Trophoblast cell (in vitro differentiated cells and primary cell): ENCODE measurements around the gene RAD51B.
"Not testable (repeated sequence)": the region's sequence is repeated elsewhere in the genome, so short reads cannot be mapped to it uniquely, and the experiment has no call there.

Experiments
- DNase-seq, 2 donors: peaks; one replicate each; pipeline ENCODE4 v3.0.0-alpha.2; 2016
- H2AFZ ChIP-seq: 2 replicates; pipeline ENCODE4 v1.6.1; 2013; ENCODE audit warnings: low read length, moderate library complexity, mild to moderate bottlenecking; ENCODE audit not compliant: insufficient read depth, poor library complexity
- H2AK5ac ChIP-seq: 2 replicates; pipeline ENCODE4 v1.6.1; 2013; ENCODE audit warnings: mild to moderate bottlenecking, low read length
- H2BK120ac ChIP-seq: 2 replicates; pipeline ENCODE4 v1.6.1; 2013; ENCODE audit warnings: low read length, mild to moderate bottlenecking, moderate library complexity; ENCODE audit not compliant: insufficient read depth, poor library complexity
- H2BK12ac ChIP-seq: 2 replicates; pipeline ENCODE4 v1.6.1; 2013; ENCODE audit warnings: mild to moderate bottlenecking, low read length, moderate library complexity
- H2BK5ac ChIP-seq: 2 replicates; pipeline ENCODE4 v1.6.1; 2013; ENCODE audit warnings: low read length, low read depth, moderate library complexity, mild to moderate bottlenecking; ENCODE audit not compliant: poor library complexity
- H3K14ac ChIP-seq: 2 replicates; pipeline ENCODE4 v1.6.1; 2013; ENCODE audit warnings: mild to moderate bottlenecking, low read length
- H3K18ac ChIP-seq: 2 replicates; pipeline ENCODE4 v1.6.1; 2013; ENCODE audit warnings: mild to moderate bottlenecking, low read length
- H3K23ac ChIP-seq: 2 replicates; pipeline ENCODE4 v1.6.1; 2013; ENCODE audit warnings: low read length
- H3K27ac ChIP-seq: 2 replicates; pipeline ENCODE4 v1.5.1; 2013; ENCODE audit warnings: low read depth, mild to moderate bottlenecking, inconsistent platforms, low read length, moderate library complexity
- H3K27me3 ChIP-seq: 2 replicates; pipeline ENCODE4 v1.6.1; 2013; ENCODE audit warnings: inconsistent platforms, mild to moderate bottlenecking, low read length, moderate library complexity; ENCODE audit not compliant: insufficient read depth
- H3K36me3 ChIP-seq, 2 experiments: 1 replicate in 1 of 2; 2 replicates in 1 of 2; pipeline ENCODE4 v1.6.1; 2013; ENCODE audit warnings: low read length in 2 of 2, mild to moderate bottlenecking in 2 of 2, moderate library complexity in 1 of 2; ENCODE audit not compliant: insufficient read depth in 2 of 2, control insufficient read depth in 1 of 2
- H3K4ac ChIP-seq: 2 replicates; pipeline ENCODE4 v1.6.1; 2013; ENCODE audit warnings: low read depth, mild to moderate bottlenecking, low read length, moderate library complexity
- H3K4me1 ChIP-seq, 2 experiments: 1 replicate in 1 of 2; 2 replicates in 1 of 2; pipeline ENCODE4 v1.6.1; 2013; ENCODE audit warnings: low read length in 2 of 2, mild to moderate bottlenecking in 2 of 2, moderate library complexity in 1 of 2; ENCODE audit not compliant: insufficient read depth in 2 of 2, control insufficient read depth in 1 of 2
- H3K4me2 ChIP-seq: 2 replicates; pipeline ENCODE4 v1.6.1; 2013; ENCODE audit warnings: inconsistent platforms, mild to moderate bottlenecking, low read length, moderate library complexity
- H3K4me3 ChIP-seq: 2 replicates; pipeline ENCODE4 v1.5.1; 2013; ENCODE audit warnings: mild to moderate bottlenecking, low read depth, low read length, inconsistent platforms
- H3K79me1 ChIP-seq: one replicate; pipeline ENCODE4 v1.6.1; 2013; ENCODE audit warnings: low read length
- H3K79me2 ChIP-seq: 2 replicates; pipeline ENCODE4 v1.6.1; 2013; ENCODE audit warnings: low read length, mild to moderate bottlenecking; ENCODE audit not compliant: control insufficient read depth, insufficient read depth, poor library complexity
- H3K9ac ChIP-seq: 2 replicates; pipeline ENCODE4 v1.6.1; 2013; ENCODE audit warnings: mild to moderate bottlenecking, low read length
- H3K9me3 ChIP-seq: 2 replicates; pipeline ENCODE4 v1.6.1; 2013; ENCODE audit warnings: low read depth, mild to moderate bottlenecking, control low read depth, inconsistent platforms, low read length; ENCODE audit not compliant: insufficient read depth
- H4K12ac ChIP-seq: 2 replicates; pipeline ENCODE4 v1.6.1; 2013; ENCODE audit warnings: low read depth, mild to moderate bottlenecking, low read length, moderate library complexity
- H4K8ac ChIP-seq: 2 replicates; pipeline ENCODE4 v1.6.1; 2013; ENCODE audit warnings: low read depth, mild to moderate bottlenecking, low read length, moderate library complexity
- H4K91ac ChIP-seq: one replicate; pipeline ENCODE4 v1.6.1; 2013; ENCODE audit warnings: low read depth, mild to moderate bottlenecking, low read length, moderate library complexity
- WGBS: extraction: QIAGEN DNeasy Blood & Tissue Kit; methylation state at CpG from one replicate; pipeline ENCODE4 v1.1.7; 2013; ENCODE audit warnings: missing lambda C conversion rate; ENCODE audit not compliant: insufficient read length, insufficient coverage; ENCODE audit errors: extremely low coverage; 5-methylcytosine and 5-hydroxymethylcytosine counted together

Gene RAD51B

GRCh38 chr14:68178282-68178681, 358.7 kb downstream of the RAD51B start:
- no peak overlapping the region for H3K9ac ChIP-seq

DNA sequence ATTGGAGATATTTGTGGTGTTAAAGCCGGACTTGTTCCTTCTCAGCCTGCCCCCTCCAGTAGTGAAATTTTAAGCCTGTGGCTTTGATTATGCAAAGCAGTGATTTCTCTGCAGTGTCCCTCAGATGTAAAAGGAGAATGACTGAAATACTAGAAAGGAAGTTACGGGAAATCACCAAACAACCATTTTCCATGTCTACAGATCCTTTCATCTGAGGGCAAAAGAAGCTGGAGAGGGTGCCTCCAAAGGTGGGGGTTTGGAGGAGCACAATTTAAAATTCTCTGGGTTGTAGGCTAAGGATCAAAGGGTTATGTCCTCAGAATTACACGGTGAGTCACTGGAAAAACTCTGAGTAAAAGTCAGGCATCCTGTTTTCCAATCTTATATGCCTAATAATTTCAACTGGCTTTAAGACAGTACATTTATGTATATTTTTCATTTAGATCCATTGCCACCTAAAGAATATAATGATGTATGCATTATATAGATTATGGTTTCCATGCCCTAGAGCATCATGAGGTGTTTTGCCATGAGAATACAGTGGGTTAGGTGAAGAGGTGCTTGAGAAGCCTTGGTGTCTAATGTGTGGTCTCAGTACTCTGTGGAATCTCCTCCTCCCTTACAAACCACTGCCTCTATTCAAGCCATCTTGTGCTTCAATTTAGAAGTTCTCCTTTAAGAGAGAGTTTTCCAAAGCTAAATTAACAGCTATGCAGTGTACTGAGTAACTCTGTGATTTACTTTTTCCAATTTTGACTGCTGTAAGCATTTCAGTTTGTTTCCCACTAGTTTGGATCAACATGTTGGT, 362.1 kb downstream of the RAD51B start:
- no peaks in the 10 kb centered on the region for H3K27me3 ChIP-seq
- H3K14ac ChIP-seq = no peak overlapping the region
- peaks cover 2 to 11% of the 10 kb centered on the region in 2 experiments for H3K4me1 ChIP-seq
- no peak overlapping the region for H3K4me2 ChIP-seq
- no peak overlapping the region for H3K18ac ChIP-seq
- H3K4me3 ChIP-seq = no peak overlapping the region
- DNase-seq = no peak
- H3K23ac ChIP-seq = no peak overlapping the region
- H2BK5ac ChIP-seq = no peak overlapping the region
- H4K12ac ChIP-seq = no peak overlapping the region
- H4K91ac ChIP-seq = no peak overlapping the region
- no peaks in the 10 kb centered on the region for H3K36me3 ChIP-seq
- H2AFZ ChIP-seq = no peak overlapping the region
- no CpG with 5 or more reads among the region's 3 CpGs for WGBS
- H3K9me3 ChIP-seq = no peaks in the 10 kb centered on the region
- no peak overlapping the region for H2BK120ac ChIP-seq
- H3K27ac ChIP-seq = no peak overlapping the region
- no peak overlapping the region for H2AK5ac ChIP-seq
- H2BK12ac ChIP-seq = peak overlapping the region; percentile 70
- H3K79me1 ChIP-seq = peaks cover 4% of the 10 kb centered on the region
- no peak overlapping the region for H3K4ac ChIP-seq
- no peaks in the 10 kb centered on the region for H3K79me2 ChIP-seq
- no peak overlapping the region for H4K8ac ChIP-seq
- no peak overlapping the region for H3K9ac ChIP-seq

More at GRCh38 chr14:68178282-68178681, 358.7 kb downstream of the RAD51B start:
- Histone ChIP-seq H3K9me3 (no peaks in the 10 kb centered on the region), H4K12ac (no peak overlapping the region), H3K36me3 (no peaks in the 10 kb centered on the region), H3K4me2 (no peak overlapping the region), H4K8ac (no peak overlapping the region), H3K18ac (no peak overlapping the region), H3K23ac (no peak overlapping the region), H4K91ac (no peak overlapping the region), H2BK120ac (no peak overlapping the region), H3K27me3 (no peaks in the 10 kb centered on the region), H3K4me3 (no peak overlapping the region), H2AFZ (no peak overlapping the region), H3K79me1 (peaks cover 4% of the 10 kb centered on the region), H3K4me1 (peaks cover 2 to 11% of the 10 kb centered on the region in 2 experiments), H3K4ac (no peak overlapping the region), H3K79me2 (no peaks in the 10 kb centered on the region), H2BK12ac (no peak overlapping the region), H3K14ac (no peak overlapping the region), H3K27ac (no peak overlapping the region), H2AK5ac (no peak overlapping the region), H2BK5ac (no peak overlapping the region)
- DNase-seq = no peak
- no CpG with 5 or more reads among the region's 2 CpGs for WGBS

DNA sequence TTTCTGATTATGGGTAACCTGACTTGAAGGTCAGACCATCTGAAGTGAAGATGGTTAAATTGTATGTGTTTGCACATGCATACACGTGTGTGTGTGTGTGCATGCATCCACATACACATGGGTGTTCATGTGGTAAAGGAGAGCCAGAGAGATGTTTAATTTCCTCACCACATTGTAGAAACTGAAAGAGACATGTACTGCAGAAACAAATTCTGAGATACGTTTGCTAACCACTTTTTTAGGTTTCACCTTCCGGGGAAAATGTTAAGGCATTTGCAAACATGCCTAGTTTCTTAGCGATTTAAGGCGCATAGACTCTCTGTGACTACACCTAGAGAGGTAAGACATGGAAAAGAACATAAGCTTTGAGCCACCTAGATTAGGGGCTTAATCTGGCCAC, 362.9 kb downstream of the RAD51B start:
- no CpG with 5 or more reads among the region's 5 CpGs for WGBS

DNA sequence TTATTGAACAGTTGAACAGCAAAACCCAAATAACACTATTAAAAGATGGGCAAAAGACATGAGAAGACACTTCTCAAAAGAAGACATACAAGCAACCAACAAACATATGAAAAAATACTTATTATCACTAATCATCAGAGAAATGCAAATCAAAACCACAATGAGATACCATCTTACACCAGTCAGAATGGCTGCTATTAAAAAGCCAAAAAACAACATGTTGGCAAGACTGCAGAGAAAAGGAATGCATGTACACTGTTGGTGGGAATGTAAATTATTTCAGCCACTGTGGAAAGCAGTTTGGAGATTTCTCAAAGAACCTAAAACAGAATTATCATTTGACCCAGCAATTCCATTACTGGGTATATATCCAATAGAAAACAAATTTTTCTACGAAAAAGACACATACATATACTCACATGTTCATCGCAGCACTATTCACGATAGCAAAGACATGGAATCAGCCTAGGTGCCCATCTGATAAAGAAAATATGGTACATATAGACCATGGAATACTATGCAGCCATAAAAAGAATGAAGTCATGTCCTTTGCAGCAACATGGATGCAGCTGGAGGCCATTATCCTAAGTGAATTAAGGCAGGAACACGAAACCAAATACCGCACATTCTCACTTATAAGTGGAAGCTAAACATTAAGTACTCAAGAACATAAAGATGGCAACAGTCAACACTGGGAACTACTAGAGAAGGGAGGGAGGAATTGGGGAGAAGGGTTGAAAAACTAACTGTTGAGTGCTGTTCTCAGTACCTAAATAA, 367.1 kb downstream of the RAD51B start:
- H2BK5ac ChIP-seq, H4K91ac ChIP-seq, H3K36me3 ChIP-seq, H3K9me3 ChIP-seq, H3K27me3 ChIP-seq, H4K12ac ChIP-seq, H3K9ac ChIP-seq, H2BK120ac ChIP-seq, H3K23ac ChIP-seq, H3K4me3 ChIP-seq, H3K4me2 ChIP-seq, H3K79me1 ChIP-seq, H4K8ac ChIP-seq, H3K27ac ChIP-seq, H3K14ac ChIP-seq, DNase-seq, H2AK5ac ChIP-seq, H3K4me1 ChIP-seq, H3K18ac ChIP-seq, H2AFZ ChIP-seq, H3K4ac ChIP-seq, H2BK12ac ChIP-seq, H3K79me2 ChIP-seq: not testable (repeated sequence)
- no CpG with 5 or more reads among the region's 5 CpGs for WGBS

More for the DNA sequence above, 362.9 kb downstream of the RAD51B start:
- Histone ChIP-seq H3K36me3 (no peaks in the 10 kb centered on the region), H3K14ac (no peak overlapping the region), H3K4ac (no peak overlapping the region), H3K18ac (no peak overlapping the region), H3K4me2 (no peak overlapping the region), H3K4me3 (no peak overlapping the region), H2AK5ac (no peak overlapping the region), H2AFZ (no peak overlapping the region), H3K27ac (no peak overlapping the region), H3K9ac (no peak overlapping the region), H3K27me3 (no peaks in the 10 kb centered on the region), H3K9me3 (no peaks in the 10 kb centered on the region), H2BK12ac (no peak overlapping the region), H2BK5ac (no peak overlapping the region), H4K91ac (no peak overlapping the region), H3K23ac (no peak overlapping the region), H3K79me2 (no peaks in the 10 kb centered on the region), H3K79me1 (peaks cover 4% of the 10 kb centered on the region), H4K12ac (no peak overlapping the region), H2BK120ac (no peak overlapping the region), H3K4me1 (peaks cover 2 to 11% of the 10 kb centered on the region in 2 experiments), H4K8ac (no peak overlapping the region)
- no peak for DNase-seq
